ENCODE measurements around the gene JMJD6.
"Not testable (repeated sequence)": the region's sequence is repeated elsewhere in the genome, so short reads cannot be mapped to it uniquely, and the experiment has no call there.

Gene JMJD6

DNA sequence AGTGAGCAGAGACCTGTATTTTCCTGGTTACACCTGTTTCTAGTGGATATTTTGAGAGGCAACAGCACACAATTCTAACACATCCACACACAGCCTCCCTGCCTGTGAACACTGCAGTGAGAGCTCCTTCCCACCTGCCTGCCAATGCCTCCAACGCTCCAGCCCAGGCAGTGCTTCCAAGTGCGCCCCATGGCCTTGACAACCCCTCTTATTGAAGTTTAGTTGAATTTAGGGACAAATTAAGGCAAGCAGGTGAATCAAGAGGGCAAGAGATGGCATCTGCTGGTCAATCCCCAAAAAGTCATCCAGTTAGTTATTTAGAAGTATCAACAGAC lies 10.9 kb downstream of the JMJD6 start:
- DNase-seq = no peak

DNA sequence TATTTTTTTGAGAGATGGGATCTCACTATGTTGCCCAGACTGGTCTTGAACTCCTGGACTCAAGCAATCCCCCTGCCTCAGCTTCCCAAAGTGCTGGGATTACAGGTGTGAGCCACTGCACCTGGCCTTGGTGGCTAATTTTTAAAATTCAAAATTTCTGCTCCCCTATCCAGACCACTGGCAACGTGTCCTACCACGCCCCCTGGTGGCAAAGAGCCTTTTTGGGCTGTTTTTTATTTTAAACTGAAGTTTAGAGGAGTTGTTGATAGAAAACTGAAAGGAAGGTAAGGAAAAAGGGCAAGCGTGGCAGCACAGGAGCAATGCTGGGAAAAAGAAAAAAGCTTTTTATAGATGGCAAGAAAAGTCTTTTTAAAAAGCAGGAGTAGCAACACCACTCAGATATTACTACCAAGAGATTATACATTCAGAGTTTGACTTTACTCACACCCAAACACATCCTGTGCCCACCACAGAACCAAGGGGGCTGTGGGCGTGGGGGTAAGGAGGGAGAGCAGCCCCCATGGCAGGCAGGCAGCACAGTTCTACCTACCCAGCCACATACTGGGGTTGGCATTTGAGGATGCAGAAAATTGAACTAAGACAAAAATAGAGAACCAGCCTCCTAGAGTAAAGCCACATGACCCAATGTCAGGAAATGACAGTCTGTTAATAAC lies 11.4 kb downstream of the JMJD6 start:
- no peak for DNase-seq

DNA sequence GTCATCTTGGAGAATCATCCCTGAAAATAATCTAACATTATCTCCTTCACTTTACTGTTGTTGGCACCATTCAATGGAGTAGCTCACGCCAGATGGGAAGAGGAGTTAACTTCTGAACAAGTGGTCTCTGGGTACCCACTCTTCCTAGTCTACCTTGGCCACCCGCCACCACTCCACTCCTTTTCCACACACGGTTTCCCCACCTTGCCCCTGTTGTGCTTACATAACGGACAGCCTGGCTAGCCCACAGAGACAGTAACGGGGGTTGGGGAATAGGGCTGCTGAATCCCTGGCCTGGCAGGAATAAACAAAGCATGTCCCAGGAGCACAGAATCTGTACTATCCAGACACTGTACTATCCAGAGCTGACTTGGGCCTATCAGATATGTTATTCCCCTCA lies 12.1 kb downstream of the JMJD6 start:
- DNase-seq = no peak

DNA sequence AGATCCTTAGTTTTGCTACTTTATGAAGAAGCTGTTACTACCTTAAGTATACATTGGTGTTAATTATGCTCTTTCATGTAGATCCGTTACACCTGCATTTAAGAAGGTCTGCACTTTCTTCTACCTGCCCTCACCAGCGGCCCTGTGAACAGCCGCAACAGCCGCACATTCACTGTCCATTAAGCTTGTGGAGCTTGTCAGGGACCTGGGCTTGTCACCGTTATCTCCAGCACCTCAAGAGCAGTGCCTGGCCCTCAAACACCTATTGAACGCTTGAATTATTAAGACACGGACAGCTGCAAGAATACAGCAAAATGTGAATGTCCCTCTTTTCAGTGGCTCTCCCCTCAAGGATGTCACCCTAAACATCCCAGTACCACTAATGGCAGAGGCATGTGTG lies 12.6 kb downstream of the JMJD6 start:
- no peak for DNase-seq

DNA sequence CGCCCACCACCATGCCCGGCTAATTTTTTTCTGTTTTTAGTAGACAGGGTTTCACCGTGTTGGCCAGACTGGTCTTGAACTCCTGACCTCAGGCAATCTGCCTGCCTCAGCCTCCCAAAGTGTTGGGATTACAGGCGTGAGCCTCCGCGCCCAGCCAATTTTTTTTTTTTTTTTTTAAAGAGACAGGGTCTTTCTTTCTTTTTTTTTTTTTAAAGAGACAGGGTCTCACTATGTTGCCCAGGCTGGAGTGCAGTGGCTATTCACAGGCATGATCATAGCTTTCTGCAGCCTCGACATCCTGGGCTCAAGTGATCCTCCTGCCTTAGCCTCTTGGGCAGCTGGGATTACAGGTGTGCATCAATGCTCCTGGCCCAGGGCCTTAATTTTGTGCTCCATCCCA lies 14.1 kb downstream of the JMJD6 start:
- DNase-seq = not testable (repeated sequence)

DNA sequence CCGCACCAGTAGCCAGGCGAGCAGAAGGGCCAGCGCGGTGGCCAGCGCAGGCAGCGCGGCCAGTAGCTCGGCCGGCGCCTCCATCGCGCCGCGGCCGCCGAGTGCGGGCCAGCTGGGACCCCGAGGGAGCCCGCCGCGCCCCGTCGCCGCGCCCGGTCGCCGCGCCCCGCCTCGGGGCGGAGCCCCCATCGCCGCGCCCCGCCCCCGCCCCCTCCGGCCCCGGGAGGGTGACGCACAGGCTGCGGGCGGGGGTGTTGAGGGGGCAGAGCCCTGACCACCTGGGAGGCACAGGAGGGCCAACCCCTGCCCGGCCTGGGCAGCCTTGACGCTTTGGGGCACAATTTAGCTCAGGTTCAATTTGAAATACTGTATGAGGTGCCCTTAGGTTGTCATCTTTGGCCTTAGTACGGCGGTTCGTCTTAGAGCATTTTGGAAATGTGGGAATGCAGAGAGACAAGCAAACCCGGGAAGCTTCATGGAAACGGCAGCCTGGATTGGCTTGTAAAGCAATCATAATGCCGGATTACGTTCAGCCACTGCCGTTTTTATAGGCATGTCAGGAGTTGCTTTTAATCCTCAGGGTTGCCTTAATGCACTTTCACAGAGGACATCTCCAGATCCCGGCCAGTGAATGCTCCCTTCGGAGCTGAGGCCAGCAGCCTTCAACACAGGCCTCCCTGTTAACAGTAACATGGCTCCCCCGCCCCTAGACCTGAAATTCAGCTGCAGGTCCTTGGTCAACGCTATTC lies 15.4 kb downstream of the JMJD6 start, which contains the start of gene MXRA7:
Gene MXRA7, minus strand, starts transcription at position 103 of the 749 bp plus-strand sequence. Its CDS starts 19 bp downstream, at position 84.
- DNase-seq = no peak

DNA sequence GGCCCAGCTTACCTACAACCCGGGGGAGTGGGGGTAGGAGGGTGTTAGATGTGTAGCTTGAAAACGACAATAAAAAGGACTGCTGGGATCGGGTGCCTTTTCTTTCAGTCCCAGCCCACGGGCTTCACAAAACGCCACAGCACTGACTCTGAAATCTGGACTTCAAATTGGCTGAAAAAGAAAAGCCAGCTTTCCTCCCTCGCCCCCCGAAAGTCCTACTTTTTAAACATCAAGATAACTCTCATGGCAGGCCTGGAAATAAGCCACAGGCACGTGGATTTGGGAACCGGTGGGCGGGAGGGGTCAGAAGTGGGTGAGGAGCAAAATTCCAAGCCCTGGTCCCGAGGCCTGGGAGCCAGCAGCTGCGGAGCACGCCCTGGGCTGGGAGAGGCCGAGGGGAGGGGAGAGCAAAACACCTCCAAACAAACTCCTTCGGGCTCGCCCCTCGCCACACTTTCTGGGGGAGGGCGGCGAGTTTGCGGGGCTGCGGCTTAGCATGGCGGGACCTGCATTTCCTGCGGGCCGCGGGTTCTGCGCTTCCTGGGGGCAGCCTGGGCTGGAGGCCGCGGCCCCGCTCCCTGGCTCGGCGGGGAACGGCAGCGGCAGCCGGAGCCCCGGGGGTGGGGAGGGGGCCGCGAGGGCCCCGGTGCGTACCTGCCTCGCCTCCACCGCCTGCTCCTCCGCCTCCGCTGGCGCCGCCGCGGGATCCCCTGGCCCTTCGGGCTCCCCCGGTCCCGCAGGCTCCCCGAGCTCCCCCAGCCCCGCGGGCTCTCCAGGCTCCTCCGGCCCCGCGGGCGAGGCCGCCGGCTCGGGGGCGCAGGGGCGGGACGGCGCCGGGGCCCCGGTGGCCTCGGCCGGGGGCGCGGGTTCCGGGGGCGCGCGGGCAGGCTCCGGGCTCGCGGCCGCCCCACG lies 16.2 kb downstream of the JMJD6 start:
- not testable (repeated sequence) for DNase-seq

DNA sequence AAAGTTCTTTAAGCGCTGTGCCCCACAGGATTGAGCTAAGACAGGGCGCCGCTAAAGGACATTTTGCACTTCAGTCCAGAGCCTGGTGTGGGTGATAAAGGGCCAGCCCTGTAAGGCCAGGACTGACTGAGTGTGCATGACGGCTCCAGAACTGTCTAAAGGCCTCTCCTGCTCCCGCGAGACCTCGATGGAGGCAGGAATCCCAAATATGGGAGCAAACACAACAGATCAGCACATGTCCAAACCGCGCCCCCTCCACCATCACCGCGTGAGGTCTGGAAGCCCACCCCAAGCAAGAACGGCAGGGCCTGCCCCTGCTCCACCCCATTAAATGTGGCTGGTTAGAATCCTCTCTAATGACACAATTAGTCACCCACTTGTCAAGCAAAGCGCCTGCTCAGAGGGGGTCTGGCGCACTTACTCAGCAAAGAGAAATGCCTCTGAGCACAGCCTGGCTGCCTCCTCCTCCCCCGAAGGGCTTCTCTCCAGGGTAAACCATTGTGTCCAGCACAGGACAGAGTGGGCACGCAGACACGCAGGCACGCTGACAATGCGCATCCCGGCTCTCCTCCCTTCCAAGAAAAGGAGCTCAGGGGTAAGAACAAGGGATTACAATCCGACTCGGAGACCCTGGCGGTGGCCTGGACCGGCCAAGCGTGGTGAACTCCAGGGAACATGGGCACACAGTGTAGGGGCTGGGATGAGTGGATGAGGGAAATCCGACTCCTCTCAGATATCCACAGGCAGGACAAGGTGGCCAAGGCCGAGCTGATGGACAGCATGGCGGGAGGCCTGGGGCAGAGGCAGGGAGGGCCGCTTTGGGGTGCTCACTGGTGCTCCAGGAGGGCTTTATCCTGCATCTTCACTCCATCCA lies 17.1 kb downstream of the JMJD6 start:
- no peak for DNase-seq

DNA sequence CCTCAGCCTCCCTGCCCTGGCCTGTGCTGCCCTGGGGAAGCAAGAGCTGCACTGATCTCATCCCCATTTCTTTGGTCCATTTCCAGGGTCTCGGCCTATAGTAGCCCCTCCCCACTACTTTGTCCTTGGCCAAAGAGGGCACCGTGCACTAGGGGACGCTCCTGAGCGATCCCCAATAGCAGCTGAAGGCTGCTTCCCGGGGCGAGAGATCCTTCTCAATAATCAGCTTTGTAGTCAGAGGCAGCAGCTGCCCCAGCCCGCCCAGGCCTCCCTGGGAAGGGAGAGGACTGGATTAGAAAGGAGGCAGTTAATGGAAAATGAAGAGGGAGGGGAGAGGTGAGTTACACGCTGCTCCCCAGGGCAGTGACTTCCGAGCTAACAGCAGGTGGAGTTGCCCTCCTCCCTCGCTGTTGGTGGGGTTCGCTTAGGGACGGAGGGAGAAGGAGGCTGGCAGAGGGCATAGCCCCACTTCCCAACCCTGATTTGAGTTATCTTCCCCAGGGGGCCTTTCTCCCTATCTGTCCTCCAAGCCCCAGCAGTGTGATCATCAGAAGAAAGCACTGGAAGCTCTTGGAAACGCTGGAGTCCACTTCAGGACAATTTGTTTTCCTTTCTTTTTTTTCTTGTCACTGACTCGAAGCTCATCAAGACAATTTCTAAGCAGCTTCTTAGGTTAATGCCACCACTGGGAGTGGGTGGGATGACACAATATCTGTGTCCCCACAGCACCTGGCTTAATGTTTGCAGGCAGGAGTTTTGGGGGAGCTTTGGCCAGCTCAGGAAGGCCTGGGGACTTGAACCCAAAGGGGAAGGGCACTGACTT lies 18.2 kb downstream of the JMJD6 start:
- DNase-seq = no peak

DNA sequence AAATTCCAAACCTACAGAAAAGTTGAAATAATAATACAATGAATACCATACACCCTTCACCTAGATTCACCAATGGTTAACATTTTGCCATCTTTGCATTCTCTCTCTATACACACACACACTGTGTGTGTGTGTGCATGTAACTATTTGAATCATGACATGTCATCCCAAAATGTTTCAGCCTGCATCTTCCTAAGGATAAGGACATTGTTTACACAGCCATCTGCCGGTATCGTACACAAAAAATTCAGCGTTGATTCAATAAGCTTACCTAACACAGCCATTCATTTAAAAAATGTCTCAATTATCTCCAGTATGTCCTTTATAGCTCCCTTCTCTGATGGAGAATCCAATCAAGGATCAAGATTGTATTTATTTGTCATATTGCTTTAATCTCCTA lies 19.6 kb downstream of the JMJD6 start:
- DNase-seq = no peak

DNA sequence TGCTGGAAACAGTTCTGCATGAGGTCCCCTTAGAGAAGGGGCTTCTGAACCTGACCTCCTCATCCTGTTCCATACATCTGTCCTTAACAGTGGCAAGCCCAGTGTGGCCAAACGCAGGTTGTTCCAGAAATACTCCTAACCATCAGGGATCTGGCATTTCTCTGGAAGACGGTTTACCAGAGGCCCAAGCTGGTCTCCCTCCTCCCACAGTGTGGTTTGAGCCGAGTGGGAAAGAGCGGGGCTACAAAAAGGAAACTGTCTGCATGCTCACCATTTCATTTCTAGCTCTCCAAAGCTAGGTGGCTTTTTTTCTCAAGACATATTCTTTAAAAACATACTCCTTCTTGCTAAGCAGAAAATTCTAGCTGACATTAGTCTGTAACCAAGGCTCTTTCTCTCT lies 21.6 kb downstream of the JMJD6 start:
- DNase-seq = no peak

DNA sequence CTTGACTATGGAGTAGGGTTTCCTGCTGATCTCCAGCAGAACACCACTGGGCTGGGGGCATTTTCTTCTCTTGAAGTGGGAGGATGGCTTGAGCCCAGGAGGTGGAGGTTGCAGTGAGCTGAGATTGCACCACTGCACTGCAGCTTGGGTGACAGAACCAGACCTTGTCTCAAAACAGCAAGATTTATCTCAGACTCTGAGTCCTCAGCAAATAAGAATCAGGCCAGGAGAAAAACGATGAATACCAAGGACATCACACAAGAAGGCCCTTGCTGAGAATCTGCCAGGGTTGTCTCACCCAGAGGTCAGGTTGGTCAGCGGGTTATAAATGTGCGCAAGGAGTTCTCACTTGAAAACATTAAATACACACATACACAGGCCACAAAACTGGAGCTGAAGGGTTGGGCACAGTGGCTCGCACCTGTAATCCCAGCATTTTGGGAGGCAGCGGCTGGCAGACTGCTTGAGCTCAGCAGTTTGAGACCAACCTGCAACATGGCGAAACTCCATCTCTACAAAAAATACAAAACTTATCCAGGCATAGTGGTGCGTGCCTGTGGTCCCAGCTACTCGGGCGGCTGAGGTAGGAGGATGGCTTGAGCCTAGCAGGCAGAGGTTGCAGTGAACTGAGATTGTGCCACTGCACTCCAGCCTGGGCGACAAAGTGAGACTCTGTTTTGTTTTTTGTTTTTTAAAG lies 23.3 kb downstream of the JMJD6 start:
- no peak for DNase-seq

DNA sequence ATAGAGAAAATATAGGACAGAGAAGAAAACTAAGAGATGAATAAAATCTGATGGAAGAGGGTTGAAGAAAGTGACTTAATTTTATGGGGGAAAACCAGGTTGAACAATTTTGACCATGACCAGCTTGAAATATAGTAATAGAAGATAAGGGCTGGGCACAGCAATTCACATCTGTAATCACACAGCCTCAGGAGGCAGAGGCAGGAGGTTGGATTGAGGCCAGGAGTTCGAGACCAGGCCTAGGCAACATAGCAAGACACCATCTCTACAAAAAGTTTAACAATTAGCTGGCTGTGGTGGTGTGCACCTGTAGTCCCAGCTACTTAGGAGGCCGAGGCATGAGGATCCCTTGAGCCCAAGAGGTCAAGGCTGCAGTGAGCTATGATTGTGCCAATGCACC lies 24.3 kb downstream of the JMJD6 start:
- DNase-seq = no peak

DNA sequence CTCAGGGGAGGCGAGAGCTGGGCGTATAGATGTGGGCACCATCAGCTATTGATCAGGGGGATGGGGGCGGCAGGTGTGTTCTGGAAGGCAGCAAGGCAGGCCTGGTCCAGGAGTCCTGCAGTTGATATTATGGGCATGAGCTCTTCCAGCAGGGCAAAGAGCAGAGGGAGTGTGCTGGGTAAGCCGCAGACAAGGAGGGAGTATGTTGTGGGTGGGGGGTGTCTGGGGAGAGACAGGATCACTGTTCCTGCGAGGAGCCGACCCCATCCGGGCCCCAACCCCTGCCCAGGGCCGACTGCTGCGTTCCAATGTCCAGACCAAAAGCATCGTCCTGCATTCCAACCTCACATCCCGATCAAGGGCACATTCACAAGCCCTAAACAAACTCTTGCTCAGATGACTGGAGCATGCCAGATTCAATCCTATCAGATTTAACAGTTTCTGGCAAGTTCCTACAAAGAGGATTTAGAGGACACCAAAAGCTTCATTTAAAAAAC lies 24.9 kb downstream of the JMJD6 start:
- DNase-seq = no peak

DNA sequence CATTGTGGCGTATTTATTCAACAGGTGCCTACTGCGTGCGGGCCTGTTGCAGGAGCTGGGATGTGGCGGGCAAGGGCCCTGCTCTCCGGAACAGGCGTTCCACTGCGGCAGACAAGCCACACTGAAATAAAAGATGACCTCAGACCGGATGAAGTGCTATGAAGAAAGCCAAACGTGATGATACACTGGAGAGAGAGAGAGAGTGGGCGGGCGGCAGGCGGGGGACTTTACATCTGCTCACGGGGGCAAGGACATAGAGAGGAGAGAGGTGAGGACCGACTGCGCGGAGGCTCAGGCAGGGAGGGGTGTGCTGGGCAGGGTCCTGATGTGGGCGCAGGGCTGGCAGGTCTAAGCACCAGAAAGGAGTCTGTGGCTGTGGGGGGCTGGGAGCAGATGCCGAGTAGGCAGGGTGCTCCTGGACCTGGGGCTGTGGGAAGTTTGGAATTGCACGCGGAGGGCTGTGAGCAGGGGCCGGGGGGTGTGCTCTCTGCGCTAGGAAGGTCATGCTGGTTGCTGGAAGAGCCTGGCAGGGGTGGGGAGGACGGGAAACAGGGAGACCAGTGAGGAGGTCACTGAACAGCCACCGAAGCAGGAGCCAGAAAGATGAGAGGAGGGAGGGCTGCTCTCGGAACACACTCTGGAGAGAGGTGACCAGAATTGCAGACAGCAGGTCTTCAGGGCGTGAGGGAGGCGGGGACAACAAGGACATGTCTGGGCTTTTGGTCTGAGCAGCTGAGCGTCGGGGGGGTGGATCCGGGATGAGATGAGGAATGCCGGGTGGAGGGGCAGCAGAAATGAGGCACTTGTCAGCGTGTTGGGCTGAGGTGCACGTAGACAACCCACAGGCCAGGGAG lies 25.6 kb downstream of the JMJD6 start:
- DNase-seq = no peak

DNA sequence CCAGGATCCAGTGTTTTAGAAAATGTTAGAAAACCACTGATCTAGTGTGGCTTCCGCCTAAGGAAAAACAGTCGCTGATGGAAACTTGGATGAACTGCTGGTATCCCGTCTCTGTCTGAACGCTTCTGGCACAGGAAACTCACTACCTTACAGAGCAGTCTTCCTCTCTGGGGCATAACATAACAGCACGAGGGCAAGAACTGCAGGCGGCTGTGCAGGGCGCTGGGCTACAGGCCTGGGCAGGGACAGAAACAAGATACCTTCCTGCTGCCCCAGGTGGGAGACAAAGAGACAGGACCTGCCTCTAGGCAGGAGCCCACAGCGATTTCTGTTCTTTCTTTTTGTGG lies 26.2 kb downstream of the JMJD6 start:
- DNase-seq = no peak

DNA sequence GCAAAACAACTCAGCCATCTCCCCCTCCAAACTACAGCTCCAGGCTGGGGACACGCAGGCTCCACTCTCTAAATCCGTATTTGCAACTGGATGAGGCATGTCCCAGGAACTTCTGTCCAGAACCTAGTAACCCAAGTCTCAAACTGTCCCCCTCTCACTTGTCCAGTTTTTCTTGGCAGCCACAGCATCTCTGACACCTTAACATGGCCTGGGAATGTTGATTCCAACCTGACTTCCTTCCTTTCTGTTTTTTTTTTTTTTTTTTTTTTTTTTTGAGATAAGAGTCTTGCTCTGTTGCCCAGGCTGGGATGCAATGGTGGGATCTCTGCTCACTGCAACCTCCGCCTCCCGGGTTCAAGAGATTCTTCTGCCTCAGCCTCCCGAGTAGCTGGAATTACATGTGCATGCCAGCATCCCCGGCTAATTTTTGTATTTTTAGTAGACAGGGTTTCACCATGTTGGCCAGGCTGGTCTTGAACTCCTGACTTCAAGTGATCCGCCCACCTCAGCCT lies 27.9 kb downstream of the JMJD6 start:
- DNase-seq = not testable (repeated sequence)

DNA sequence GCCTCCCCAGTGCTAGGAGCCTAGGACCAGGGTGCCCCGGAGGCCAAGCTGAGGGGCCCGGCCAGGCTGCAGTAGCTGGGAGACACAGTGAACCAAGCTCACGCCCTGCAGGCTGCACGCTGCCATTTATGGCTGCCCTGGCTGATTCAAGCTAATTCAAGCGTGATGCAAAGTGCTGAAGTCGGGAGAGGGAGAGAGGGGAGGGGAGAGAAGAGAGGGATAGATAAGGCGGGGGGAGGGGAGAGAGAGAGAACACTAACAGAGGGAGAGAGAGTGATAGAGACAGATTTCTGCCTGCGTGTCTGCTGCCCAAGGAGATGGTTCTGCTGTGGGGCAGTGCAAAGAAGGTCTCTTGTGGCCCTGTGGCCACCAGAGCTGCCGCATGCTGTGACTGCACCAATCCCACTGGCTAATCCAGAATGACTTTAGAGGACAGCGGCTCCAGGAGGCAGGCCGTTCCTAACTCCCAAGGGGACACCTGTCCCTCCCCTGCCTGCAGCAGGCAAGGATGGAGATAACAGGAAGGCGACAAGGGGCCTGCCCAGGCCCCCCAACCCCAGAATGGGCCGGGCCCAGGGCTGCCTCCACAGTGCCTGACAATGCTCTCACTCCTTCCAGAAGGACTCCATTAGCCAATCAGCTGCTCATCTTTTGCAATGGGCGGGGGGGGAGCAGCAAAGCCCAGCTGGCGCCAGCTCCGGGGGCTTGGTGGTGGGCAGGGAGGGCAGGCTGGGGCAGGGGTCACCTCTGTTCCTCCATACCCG lies 28.5 kb downstream of the JMJD6 start:
- no peak for DNase-seq
